ENCODE data around the gene TMEM41A.

TMEM41A gene

GRCh38 chr3:185511711-185512110 is 12.9 kb upstream of the TMEM41A start:
- no peak for TF ChIP-seq GATA3 (IDR thresholded peaks at IDR 0.05; ENCODE audit: low read depth, low read length)
- no peak for TF ChIP-seq GATA2 (IDR thresholded peaks at IDR 0.05; ENCODE audit: low read depth, low read length)

- TF ChIP-seq GATA3 (IDR thresholded peaks at IDR 0.05; ENCODE audit: low read depth, low read length) (no peak), GATA2 (IDR thresholded peaks at IDR 0.05; ENCODE audit: low read depth, low read length) (no peak)
These were observed 9.6 kb upstream of the TMEM41A start for GRCh38 chr3:185508335-185508991.

GRCh38 chr3:185507883-185508282 is 9.0 kb upstream of the TMEM41A start:
- TF ChIP-seq GATA3 (IDR thresholded peaks at IDR 0.05; ENCODE audit: low read depth, low read length) (no peak), GATA2 (IDR thresholded peaks at IDR 0.05; ENCODE audit: low read depth, low read length) (no peak)

- no peak for TF ChIP-seq GATA2 (IDR thresholded peaks at IDR 0.05; ENCODE audit: low read depth, low read length)
- TF ChIP-seq GATA3 (IDR thresholded peaks at IDR 0.05; ENCODE audit: low read depth, low read length) = no peak
These were observed 5.8 kb upstream of the TMEM41A start for GRCh38 chr3:185504636-185505035.

GRCh38 chr3:185503521-185503920 is 4.7 kb upstream of the TMEM41A start:
- TF ChIP-seq GATA2 (IDR thresholded peaks at IDR 0.05; ENCODE audit: low read depth, low read length) (no peak), GATA3 (IDR thresholded peaks at IDR 0.05; ENCODE audit: low read depth, low read length) (no peak)

- TF ChIP-seq GATA2 (IDR thresholded peaks at IDR 0.05; ENCODE audit: low read depth, low read length) = no peak
- no peak for TF ChIP-seq GATA3 (IDR thresholded peaks at IDR 0.05; ENCODE audit: low read depth, low read length)
These were observed 4.2 kb upstream of the TMEM41A start for GRCh38 chr3:185502987-185503386.

GRCh38 chr3:185490241-185490640 is 8.6 kb downstream of the TMEM41A start:
- TF ChIP-seq GATA2 (IDR thresholded peaks at IDR 0.05; ENCODE audit: low read depth, low read length) (no peak), GATA3 (IDR thresholded peaks at IDR 0.05; ENCODE audit: low read depth, low read length) (no peak)

GRCh38 chr3:185489462-185489861 is 9.4 kb downstream of the TMEM41A start:
- TF ChIP-seq GATA2 (IDR thresholded peaks at IDR 0.05; ENCODE audit: low read depth, low read length) (no peak), GATA3 (IDR thresholded peaks at IDR 0.05; ENCODE audit: low read depth, low read length) (no peak)

- TF ChIP-seq GATA2 (IDR thresholded peaks at IDR 0.05; ENCODE audit: low read depth, low read length) (no peak), GATA3 (IDR thresholded peaks at IDR 0.05; ENCODE audit: low read depth, low read length) (no peak)
These were observed 10.4 kb downstream of the TMEM41A start for GRCh38 chr3:185488465-185488864.

- no peak for TF ChIP-seq GATA3 (IDR thresholded peaks at IDR 0.05; ENCODE audit: low read depth, low read length)
- TF ChIP-seq GATA2 (IDR thresholded peaks at IDR 0.05; ENCODE audit: low read depth, low read length) = no peak
These were observed 12.4 kb downstream of the TMEM41A start for GRCh38 chr3:185486394-185486793.

GRCh38 chr3:185484296-185484695 is 14.5 kb downstream of the TMEM41A start:
- no peak for TF ChIP-seq GATA2 (IDR thresholded peaks at IDR 0.05; ENCODE audit: low read depth, low read length)
- no peak for TF ChIP-seq GATA3 (IDR thresholded peaks at IDR 0.05; ENCODE audit: low read depth, low read length)

GRCh38 chr3:185479373-185479945 is 19.4 kb downstream of the TMEM41A start:
- TF ChIP-seq GATA3 (IDR thresholded peaks at IDR 0.05; ENCODE audit: low read depth, low read length) (no peak), GATA2 (IDR thresholded peaks at IDR 0.05; ENCODE audit: low read depth, low read length) (no peak)

GRCh38 chr3:185477316-185477715 is 21.5 kb downstream of the TMEM41A start:
- TF ChIP-seq GATA3 (IDR thresholded peaks at IDR 0.05; ENCODE audit: low read depth, low read length) = no peak
- TF ChIP-seq GATA2 (IDR thresholded peaks at IDR 0.05; ENCODE audit: low read depth, low read length) = no peak

GRCh38 chr3:185473290-185473815 is 25.5 kb downstream of the TMEM41A start:
- TF ChIP-seq GATA2 (IDR thresholded peaks at IDR 0.05; ENCODE audit: low read depth, low read length) (no peak), GATA3 (IDR thresholded peaks at IDR 0.05; ENCODE audit: low read depth, low read length) (no peak)

- TF ChIP-seq GATA3 (IDR thresholded peaks at IDR 0.05; ENCODE audit: low read depth, low read length) (no peak), GATA2 (IDR thresholded peaks at IDR 0.05; ENCODE audit: low read depth, low read length) (no peak)
These were observed 28.5 kb downstream of the TMEM41A start for GRCh38 chr3:185470323-185470722.

Data from SH-SY5Y (cell line).